Measurements from ENCODE around the gene CTTNBP2. TPM values are rescaled to one million over a fixed set of nuclear protein-coding genes. Genes with fewer than 3 reads are reported as not detected.
A peak's percentile ranks its signal among the peaks of the same experiment; 100 is the strongest.

Gene CTTNBP2
- polyA plus RNA-seq, 1 donor from 2014 or later = 53.5 TPM

DNA sequence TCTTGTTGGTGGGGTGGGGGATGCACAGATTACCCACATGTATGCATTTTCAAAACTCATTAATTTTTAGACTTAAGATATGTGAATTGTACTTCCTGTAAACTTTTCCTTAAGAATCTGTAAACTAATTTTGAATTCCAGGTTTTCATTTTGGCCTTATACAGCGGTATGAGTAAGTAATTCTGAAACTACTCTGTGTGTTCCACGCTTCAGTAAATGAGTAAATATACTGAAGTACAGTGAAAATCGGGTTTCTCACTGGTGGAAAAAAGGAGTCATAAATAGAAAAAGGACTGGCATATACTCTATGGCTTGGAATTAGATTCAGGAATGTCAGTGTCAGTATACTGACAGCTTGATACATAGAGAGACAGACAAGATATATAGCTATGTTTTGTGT is 72.8 kb downstream of the CTTNBP2 start:
- Histone ChIP-seq H3K9me3 (ENCODE audit: low read length) (no peaks in the 10 kb centered on the region), H3K27ac (ENCODE audit: low read length) (no peak overlapping the region), H3K4me2 (ENCODE audit: low read length) (no peak overlapping the region), H3K79me2 (replicated peaks; ENCODE audit: insufficient read depth, low read length) (peaks cover 10% of the 10 kb centered on the region), H3K27me3 (ENCODE audit: insufficient read depth, low read depth, low read length) (no peaks in the 10 kb centered on the region), H4K20me1 (ENCODE audit: insufficient read depth) (no peaks in the 10 kb centered on the region), H3K4me3 (ENCODE audit: low read length) (no peak overlapping the region), H3K9me2 (ENCODE audit: insufficient read depth, low read length) (no peaks in the 10 kb centered on the region), H3F3A (ENCODE audit: insufficient read depth, low read length, poor library complexity, severe bottlenecking) (no peaks in the 10 kb centered on the region), H2AFZ (ENCODE audit: low read depth, low read length) (no peak overlapping the region), H3K9ac (ENCODE audit: low read length) (no peak overlapping the region), H3K36me3 (ENCODE audit: insufficient read depth, low read length) (no peaks in the 10 kb centered on the region)
- TF ChIP-seq EP300 (conservative IDR thresholded peaks at IDR 0.05; ENCODE audit: poor library complexity, severe bottlenecking) = peak; percentile 12
- TF ChIP-seq RAD21 (conservative IDR thresholded peaks at IDR 0.05) = no peak

DNA sequence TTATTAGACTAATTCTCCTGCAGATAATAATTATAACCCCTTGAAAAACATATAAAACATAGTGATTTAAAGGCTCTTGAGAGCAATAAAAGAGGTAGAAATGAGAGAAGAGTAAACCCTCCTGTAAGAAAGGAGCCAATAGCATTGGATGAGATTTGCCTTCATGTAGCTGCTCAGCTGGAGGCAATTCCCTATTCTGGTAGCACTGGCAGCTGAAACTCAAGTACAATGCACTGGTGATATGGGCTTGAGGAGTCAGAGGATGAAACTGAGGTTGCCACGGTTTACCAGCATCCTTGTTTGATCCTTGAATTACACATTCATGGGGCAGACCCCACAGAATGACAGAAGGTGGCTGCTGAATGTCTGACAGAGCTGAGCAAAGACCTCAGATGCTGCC is 76.4 kb downstream of the CTTNBP2 start:
- no peaks in the 10 kb centered on the region for H3K27me3 ChIP-seq (ENCODE audit: insufficient read depth, low read depth, low read length)
- peaks cover 10% of the 10 kb centered on the region for H3K79me2 ChIP-seq (replicated peaks; ENCODE audit: insufficient read depth, low read length)
- H3K36me3 ChIP-seq (ENCODE audit: insufficient read depth, low read length) = peaks cover 4% of the 10 kb centered on the region
- H3F3A ChIP-seq (ENCODE audit: insufficient read depth, low read length, poor library complexity, severe bottlenecking) = no peaks in the 10 kb centered on the region
- no peak overlapping the region for H3K4me2 ChIP-seq (ENCODE audit: low read length)
- no peaks in the 10 kb centered on the region for H3K9me2 ChIP-seq (ENCODE audit: insufficient read depth, low read length)
- H3K27ac ChIP-seq (ENCODE audit: low read length) = no peak overlapping the region
- no peaks in the 10 kb centered on the region for H3K9me3 ChIP-seq (ENCODE audit: low read length)
- TF ChIP-seq SMC3 (conservative IDR thresholded peaks at IDR 0.05; ENCODE audit: poor library complexity) (no peak), CTCF (IDR thresholded peaks at IDR 0.05; ENCODE audit: poor library complexity, severe bottlenecking) (no peak), EP300 (conservative IDR thresholded peaks at IDR 0.05; ENCODE audit: poor library complexity, severe bottlenecking) (no peak), POLR2AphosphoS5 (IDR thresholded peaks at IDR 0.05) (no peak), MXI1 (conservative IDR thresholded peaks at IDR 0.05; ENCODE audit: poor library complexity, severe bottlenecking) (no peak), TAF1 (IDR thresholded peaks at IDR 0.05; ENCODE audit: low read depth) (no peak), RAD21 (conservative IDR thresholded peaks at IDR 0.05) (no peak), EZH2 (IDR thresholded peaks at IDR 0.05; ENCODE audit: borderline replicate concordance, insufficient read depth, low read length, poor library complexity, severe bottlenecking) (no peak)
- TF ChIP-seq, protein P1, sequence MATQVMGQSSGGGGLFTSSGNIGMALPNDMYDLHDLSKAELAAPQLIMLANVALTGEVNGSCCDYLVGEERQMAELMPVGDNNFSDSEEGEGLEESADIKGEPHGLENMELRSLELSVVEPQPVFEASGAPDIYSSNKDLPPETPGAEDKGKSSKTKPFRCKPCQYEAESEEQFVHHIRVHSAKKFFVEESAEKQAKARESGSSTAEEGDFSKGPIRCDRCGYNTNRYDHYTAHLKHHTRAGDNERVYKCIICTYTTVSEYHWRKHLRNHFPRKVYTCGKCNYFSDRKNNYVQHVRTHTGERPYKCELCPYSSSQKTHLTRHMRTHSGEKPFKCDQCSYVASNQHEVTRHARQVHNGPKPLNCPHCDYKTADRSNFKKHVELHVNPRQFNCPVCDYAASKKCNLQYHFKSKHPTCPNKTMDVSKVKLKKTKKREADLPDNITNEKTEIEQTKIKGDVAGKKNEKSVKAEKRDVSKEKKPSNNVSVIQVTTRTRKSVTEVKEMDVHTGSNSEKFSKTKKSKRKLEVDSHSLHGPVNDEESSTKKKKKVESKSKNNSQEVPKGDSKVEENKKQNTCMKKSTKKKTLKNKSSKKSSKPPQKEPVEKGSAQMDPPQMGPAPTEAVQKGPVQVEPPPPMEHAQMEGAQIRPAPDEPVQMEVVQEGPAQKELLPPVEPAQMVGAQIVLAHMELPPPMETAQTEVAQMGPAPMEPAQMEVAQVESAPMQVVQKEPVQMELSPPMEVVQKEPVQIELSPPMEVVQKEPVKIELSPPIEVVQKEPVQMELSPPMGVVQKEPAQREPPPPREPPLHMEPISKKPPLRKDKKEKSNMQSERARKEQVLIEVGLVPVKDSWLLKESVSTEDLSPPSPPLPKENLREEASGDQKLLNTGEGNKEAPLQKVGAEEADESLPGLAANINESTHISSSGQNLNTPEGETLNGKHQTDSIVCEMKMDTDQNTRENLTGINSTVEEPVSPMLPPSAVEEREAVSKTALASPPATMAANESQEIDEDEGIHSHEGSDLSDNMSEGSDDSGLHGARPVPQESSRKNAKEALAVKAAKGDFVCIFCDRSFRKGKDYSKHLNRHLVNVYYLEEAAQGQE (IDR thresholded peaks at IDR 0.05; ENCODE audit: borderline replicate concordance) = no peak
- no peak overlapping the region for H2AFZ ChIP-seq (ENCODE audit: low read depth, low read length)
- no peaks in the 10 kb centered on the region for H4K20me1 ChIP-seq (ENCODE audit: insufficient read depth)
- no peak overlapping the region for H3K4me3 ChIP-seq (ENCODE audit: low read length)
- no peak overlapping the region for H3K9ac ChIP-seq (ENCODE audit: low read length)

GRCh38 chr7:117793976-117794375 is 79.3 kb downstream of the CTTNBP2 start:
- Histone ChIP-seq H3K4me3 (ENCODE audit: low read length) (no peak overlapping the region), H4K20me1 (ENCODE audit: insufficient read depth) (no peaks in the 10 kb centered on the region), H3K4me2 (ENCODE audit: low read length) (no peak overlapping the region), H3K79me2 (replicated peaks; ENCODE audit: insufficient read depth, low read length) (peaks cover 10% of the 10 kb centered on the region), H3K36me3 (ENCODE audit: insufficient read depth, low read length) (peaks cover 15% of the 10 kb centered on the region), H3K27me3 (ENCODE audit: insufficient read depth, low read depth, low read length) (no peaks in the 10 kb centered on the region), H2AFZ (ENCODE audit: low read depth, low read length) (no peak overlapping the region), H3K9me2 (ENCODE audit: insufficient read depth, low read length) (no peaks in the 10 kb centered on the region), H3K27ac (ENCODE audit: low read length) (no peak overlapping the region), H3F3A (ENCODE audit: insufficient read depth, low read length, poor library complexity, severe bottlenecking) (no peaks in the 10 kb centered on the region), H3K9me3 (ENCODE audit: low read length) (no peaks in the 10 kb centered on the region), H3K9ac (ENCODE audit: low read length) (no peak overlapping the region)
- no peak for TF ChIP-seq MXI1 (conservative IDR thresholded peaks at IDR 0.05; ENCODE audit: poor library complexity, severe bottlenecking)
- no peak for TF ChIP-seq EZH2 (IDR thresholded peaks at IDR 0.05; ENCODE audit: borderline replicate concordance, insufficient read depth, low read length, poor library complexity, severe bottlenecking)
- no peak for TF ChIP-seq EP300 (conservative IDR thresholded peaks at IDR 0.05; ENCODE audit: poor library complexity, severe bottlenecking)
- no peak for TF ChIP-seq RAD21 (conservative IDR thresholded peaks at IDR 0.05)
- TF ChIP-seq CTCF (IDR thresholded peaks at IDR 0.05; ENCODE audit: poor library complexity, severe bottlenecking) = no peak
- TF ChIP-seq, protein P1 (IDR thresholded peaks at IDR 0.05; ENCODE audit: borderline replicate concordance) = no peak
- TF ChIP-seq SMC3 (conservative IDR thresholded peaks at IDR 0.05; ENCODE audit: poor library complexity) = no peak
- TF ChIP-seq TAF1 (IDR thresholded peaks at IDR 0.05; ENCODE audit: low read depth) = no peak
- no peak for TF ChIP-seq POLR2AphosphoS5 (IDR thresholded peaks at IDR 0.05)
